ENCODE measurements around the gene CENPC.
"Not testable (repeated sequence)": the region's sequence is repeated elsewhere in the genome, so short reads cannot be mapped to it uniquely, and the experiment has no call there.

CENPC gene

DNA sequence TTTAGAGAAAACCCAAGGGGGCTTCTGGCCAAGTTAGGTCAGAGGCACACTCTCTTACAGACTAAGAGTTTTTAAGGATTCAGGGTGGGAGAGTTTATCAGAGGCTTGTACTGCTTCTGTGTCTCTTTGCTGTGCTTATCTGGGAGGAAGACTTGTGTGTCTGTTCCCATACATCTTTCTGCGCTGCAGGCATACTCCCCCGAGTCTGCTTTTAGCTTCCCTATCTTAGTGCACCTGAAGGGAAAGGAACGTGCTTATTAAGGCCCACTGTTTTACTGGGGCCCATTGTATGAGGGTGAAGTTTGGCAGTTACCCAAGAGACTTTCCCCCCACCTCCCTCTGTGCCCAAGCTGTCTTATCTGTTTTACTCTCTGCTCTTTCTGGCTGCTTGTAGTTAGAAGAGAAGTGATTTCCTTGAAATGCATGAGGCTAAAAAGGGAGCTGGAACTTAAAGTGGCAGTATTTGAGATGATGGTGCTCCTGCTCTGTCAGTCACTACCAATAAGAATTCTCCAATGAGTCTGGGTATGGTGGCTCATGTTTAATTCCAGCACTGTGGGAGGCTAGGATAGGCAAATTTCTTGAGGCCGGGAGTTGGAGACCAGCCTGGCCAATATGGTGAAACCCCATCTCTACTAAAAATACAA is 7.0 kb upstream of the CENPC start:
- not testable (repeated sequence) for H3K9me3 ChIP-seq (ENCODE audit: control insufficient read depth in 2 of 2, low read length in 2 of 2); H3K4me1 ChIP-seq (ENCODE audit: control insufficient read depth, insufficient read depth, low read length); H3K27ac ChIP-seq (ENCODE audit: low read length); H3K4me3 ChIP-seq (ENCODE audit: low read length in 2 of 2); H3K27me3 ChIP-seq (ENCODE audit: control insufficient read depth in 1 of 2, insufficient read depth in 2 of 2, low read length in 2 of 2); H3K36me3 ChIP-seq (ENCODE audit: control insufficient read depth in 2 of 2, insufficient read depth in 2 of 2, low read length in 2 of 2); H3K9ac ChIP-seq (ENCODE audit: low read length in 2 of 2)

DNA sequence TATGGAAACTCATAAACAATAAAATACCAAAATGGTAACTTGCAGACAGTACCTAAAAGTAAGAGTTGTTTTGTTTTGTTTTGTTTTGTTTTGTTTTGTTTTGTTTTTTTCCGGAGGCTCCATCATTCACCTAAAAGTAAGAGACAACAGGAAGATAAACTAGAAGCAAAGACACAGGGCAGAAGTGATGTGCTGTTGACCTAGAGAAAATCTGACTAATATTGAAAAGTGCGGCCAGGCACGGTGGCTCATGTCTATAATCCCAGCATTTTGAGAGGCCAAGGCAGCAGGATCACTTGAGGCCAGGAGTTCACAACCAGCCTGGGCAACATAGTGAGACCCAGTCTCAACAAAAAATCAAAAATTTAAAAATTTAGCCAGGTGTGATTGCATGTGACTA is 5.6 kb upstream of the CENPC start:
- Histone ChIP-seq H3K4me3 (ENCODE audit: low read length in 2 of 2) (no peak overlapping the region), H3K4me1 (ENCODE audit: control insufficient read depth, insufficient read depth, low read length) (no peaks in the 10 kb centered on the region), H3K9ac (ENCODE audit: low read length in 2 of 2) (no peak overlapping the region), H3K27me3 (ENCODE audit: control insufficient read depth in 1 of 2, insufficient read depth in 2 of 2, low read length in 2 of 2) (no peaks in the 10 kb centered on the region), H3K9me3 (ENCODE audit: control insufficient read depth in 2 of 2, low read length in 2 of 2) (no peaks in the 10 kb centered on the region), H3K27ac (ENCODE audit: low read length) (no peak overlapping the region), H3K36me3 (ENCODE audit: control insufficient read depth in 2 of 2, insufficient read depth in 2 of 2, low read length in 2 of 2) (no peaks in the 10 kb centered on the region)

DNA sequence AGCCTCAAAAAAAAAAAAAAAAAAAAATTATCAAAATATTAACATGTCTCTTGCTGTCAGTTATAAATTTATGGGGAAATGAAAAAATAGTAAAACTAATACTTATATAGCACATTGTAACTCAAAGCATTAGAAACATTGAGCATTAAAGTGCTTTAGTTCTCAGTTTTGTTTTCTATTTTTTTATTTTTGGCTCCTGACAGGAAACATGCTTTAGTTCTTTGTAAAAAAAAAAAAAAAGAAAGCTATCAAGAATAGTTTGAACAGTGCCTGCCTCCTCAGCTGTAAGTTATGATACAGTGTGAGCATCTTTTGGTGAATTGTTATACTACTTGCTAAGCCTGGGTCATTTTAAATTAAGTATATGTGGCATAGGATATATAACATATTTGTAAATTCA is 5.1 kb upstream of the CENPC start:
- H3K9me3 ChIP-seq (ENCODE audit: control insufficient read depth in 2 of 2, low read length in 2 of 2) = no peaks in the 10 kb centered on the region
- H3K36me3 ChIP-seq (ENCODE audit: control insufficient read depth in 2 of 2, insufficient read depth in 2 of 2, low read length in 2 of 2) = no peaks in the 10 kb centered on the region
- H3K27me3 ChIP-seq (ENCODE audit: control insufficient read depth in 1 of 2, insufficient read depth in 2 of 2, low read length in 2 of 2) = no peaks in the 10 kb centered on the region
- no peak overlapping the region for H3K27ac ChIP-seq (ENCODE audit: low read length)
- H3K4me1 ChIP-seq (ENCODE audit: control insufficient read depth, insufficient read depth, low read length) = no peaks in the 10 kb centered on the region
- H3K9ac ChIP-seq (ENCODE audit: low read length in 2 of 2) = no peak overlapping the region
- no peak overlapping the region for H3K4me3 ChIP-seq (ENCODE audit: low read length in 2 of 2)

DNA sequence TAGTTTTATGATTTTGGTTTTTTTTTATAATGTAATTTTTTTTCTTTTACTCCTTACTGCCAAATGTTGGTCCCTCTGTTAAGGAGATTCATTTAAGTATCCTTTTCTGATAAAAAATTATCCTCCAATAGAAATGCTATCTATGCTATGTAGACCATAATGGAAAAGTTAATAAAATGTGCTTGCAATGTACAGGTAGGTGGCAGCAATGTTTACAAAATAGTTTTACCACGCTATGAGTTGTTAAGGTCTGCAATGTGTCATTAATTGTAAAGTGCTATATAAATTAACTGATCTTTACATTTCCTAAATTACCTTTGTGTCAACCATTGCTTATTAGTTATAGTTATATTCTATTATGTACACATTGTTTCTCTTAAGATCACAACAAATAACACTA is 3.8 kb upstream of the CENPC start:
- Histone ChIP-seq H3K4me1 (ENCODE audit: control insufficient read depth, insufficient read depth, low read length) (no peaks in the 10 kb centered on the region), H3K9ac (ENCODE audit: low read length in 2 of 2) (no peak overlapping the region), H3K9me3 (ENCODE audit: control insufficient read depth in 2 of 2, low read length in 2 of 2) (no peaks in the 10 kb centered on the region), H3K27me3 (ENCODE audit: control insufficient read depth in 1 of 2, insufficient read depth in 2 of 2, low read length in 2 of 2) (no peaks in the 10 kb centered on the region), H3K4me3 (ENCODE audit: low read length in 2 of 2) (no peak overlapping the region), H3K27ac (ENCODE audit: low read length) (no peak overlapping the region), H3K36me3 (ENCODE audit: control insufficient read depth in 2 of 2, insufficient read depth in 2 of 2, low read length in 2 of 2) (no peaks in the 10 kb centered on the region)

DNA sequence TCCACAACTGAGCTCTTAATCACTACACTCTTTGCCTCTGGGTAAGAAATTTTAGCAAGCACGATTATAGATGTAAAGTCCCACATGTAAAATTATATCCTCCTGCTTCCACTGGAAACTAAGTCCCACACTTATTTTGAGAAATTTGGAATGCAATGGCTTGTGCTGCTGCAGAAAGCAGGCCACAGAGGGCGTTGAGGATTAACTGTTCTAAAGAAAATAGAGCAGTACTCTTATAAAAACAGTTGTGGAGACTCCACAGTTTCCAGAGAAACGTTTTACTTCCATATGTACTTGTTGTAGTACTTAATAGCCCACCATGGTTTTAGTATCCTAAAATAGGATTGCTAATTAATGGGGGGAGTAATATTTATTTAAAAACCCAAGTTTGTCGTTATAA is 1.7 kb upstream of the CENPC start:
- no peaks in the 10 kb centered on the region for H3K27me3 ChIP-seq (ENCODE audit: control insufficient read depth in 1 of 2, insufficient read depth in 2 of 2, low read length in 2 of 2)
- no peak overlapping the region for H3K27ac ChIP-seq (ENCODE audit: low read length)
- no peaks in the 10 kb centered on the region for H3K4me1 ChIP-seq (ENCODE audit: control insufficient read depth, insufficient read depth, low read length)
- peaks cover 0 to 3% of the 10 kb centered on the region in 2 donors for H3K36me3 ChIP-seq (ENCODE audit: control insufficient read depth in 2 of 2, insufficient read depth in 2 of 2, low read length in 2 of 2)
- no peak overlapping the region for H3K4me3 ChIP-seq (ENCODE audit: low read length in 2 of 2)
- H3K9me3 ChIP-seq (ENCODE audit: control insufficient read depth in 2 of 2, low read length in 2 of 2) = no peaks in the 10 kb centered on the region
- no peak overlapping the region for H3K9ac ChIP-seq (ENCODE audit: low read length in 2 of 2)

DNA sequence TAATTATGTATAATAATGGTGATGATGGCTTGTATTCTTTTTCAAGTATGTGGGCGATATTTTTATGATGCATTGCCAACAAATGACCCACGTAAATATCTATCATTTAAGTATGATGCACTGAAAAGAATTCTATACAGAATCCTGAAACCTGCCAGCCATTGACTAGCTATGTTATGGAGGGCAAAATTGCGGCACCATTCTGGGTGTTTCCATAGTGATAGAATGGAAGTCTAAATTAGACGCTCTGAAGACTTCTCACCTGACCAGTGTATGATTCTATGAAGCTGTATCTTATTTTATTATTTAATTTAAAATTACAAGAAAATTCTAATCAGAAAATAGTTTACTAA is 677 bp upstream of the CENPC start:
- Histone ChIP-seq H3K9me3 (ENCODE audit: control insufficient read depth in 2 of 2, low read length in 2 of 2) (no peaks in the 10 kb centered on the region), H3K9ac (ENCODE audit: low read length in 2 of 2) (peak overlapping the region; percentile 43 to 52), H3K4me1 (ENCODE audit: control insufficient read depth, insufficient read depth, low read length) (no peaks in the 10 kb centered on the region), H3K4me3 (ENCODE audit: low read length in 2 of 2) (peak overlapping the region; percentile 74 to 84), H3K36me3 (ENCODE audit: control insufficient read depth in 2 of 2, insufficient read depth in 2 of 2, low read length in 2 of 2) (peaks cover 0 to 5% of the 10 kb centered on the region in 2 donors), H3K27ac (ENCODE audit: low read length) (no peak overlapping the region), H3K27me3 (ENCODE audit: control insufficient read depth in 1 of 2, insufficient read depth in 2 of 2, low read length in 2 of 2) (no peaks in the 10 kb centered on the region)

DNA sequence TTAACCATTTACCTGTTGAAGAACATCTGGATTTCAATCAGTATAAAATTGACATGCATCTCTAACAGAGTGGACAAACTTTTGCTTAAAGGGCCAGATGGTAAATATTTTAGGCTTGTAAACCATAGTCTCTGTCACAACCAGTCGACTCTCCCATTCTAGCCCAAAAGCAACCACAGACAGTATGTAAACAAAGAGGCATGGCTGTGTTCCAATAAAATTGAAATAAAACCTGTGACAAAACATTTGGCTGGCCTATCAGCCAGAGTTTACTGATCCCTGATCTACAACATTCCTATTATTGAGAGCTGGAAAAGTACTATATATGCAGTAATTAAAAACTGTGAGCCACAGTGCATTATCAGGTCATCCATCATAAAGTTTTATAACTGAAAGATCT is 3.2 kb downstream of the CENPC start:
- Histone ChIP-seq H3K9ac (ENCODE audit: low read length in 2 of 2) (no peak overlapping the region), H3K27me3 (ENCODE audit: control insufficient read depth in 1 of 2, insufficient read depth in 2 of 2, low read length in 2 of 2) (no peaks in the 10 kb centered on the region), H3K27ac (ENCODE audit: low read length) (no peak overlapping the region), H3K4me3 (ENCODE audit: low read length in 2 of 2) (no peak overlapping the region), H3K9me3 (ENCODE audit: control insufficient read depth in 2 of 2, low read length in 2 of 2) (no peaks in the 10 kb centered on the region), H3K36me3 (ENCODE audit: control insufficient read depth in 2 of 2, insufficient read depth in 2 of 2, low read length in 2 of 2) (peaks cover 4 to 11% of the 10 kb centered on the region in 2 donors), H3K4me1 (ENCODE audit: control insufficient read depth, insufficient read depth, low read length) (no peaks in the 10 kb centered on the region)

DNA sequence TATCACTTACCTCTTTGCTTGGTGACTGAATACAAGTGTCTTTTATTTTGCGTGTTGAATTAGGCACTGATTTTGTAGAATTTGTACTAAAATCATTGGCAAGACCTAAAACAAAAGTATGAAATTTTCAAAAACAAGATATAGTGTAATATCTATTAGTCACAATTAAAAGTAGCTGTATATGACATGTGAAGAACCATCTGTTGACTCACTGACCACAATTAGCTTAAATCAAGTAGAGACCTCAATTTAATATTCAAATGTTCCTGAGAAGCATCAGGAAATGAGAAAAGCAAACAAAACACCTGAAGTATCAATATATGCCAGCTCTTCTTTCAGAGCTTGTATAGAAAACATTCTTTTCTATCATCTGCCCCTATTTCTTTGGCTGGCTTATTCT is 5.5 kb downstream of the CENPC start:
- Histone ChIP-seq H3K9me3 (ENCODE audit: control insufficient read depth in 2 of 2, low read length in 2 of 2) (no peaks in the 10 kb centered on the region), H3K27ac (ENCODE audit: low read length) (no peak overlapping the region), H3K27me3 (ENCODE audit: control insufficient read depth in 1 of 2, insufficient read depth in 2 of 2, low read length in 2 of 2) (no peaks in the 10 kb centered on the region), H3K4me3 (ENCODE audit: low read length in 2 of 2) (no peak overlapping the region), H3K36me3 (ENCODE audit: control insufficient read depth in 2 of 2, insufficient read depth in 2 of 2, low read length in 2 of 2) (peaks cover 4 to 11% of the 10 kb centered on the region in 2 donors), H3K4me1 (ENCODE audit: control insufficient read depth, insufficient read depth, low read length) (no peaks in the 10 kb centered on the region), H3K9ac (ENCODE audit: low read length in 2 of 2) (no peak overlapping the region)

DNA sequence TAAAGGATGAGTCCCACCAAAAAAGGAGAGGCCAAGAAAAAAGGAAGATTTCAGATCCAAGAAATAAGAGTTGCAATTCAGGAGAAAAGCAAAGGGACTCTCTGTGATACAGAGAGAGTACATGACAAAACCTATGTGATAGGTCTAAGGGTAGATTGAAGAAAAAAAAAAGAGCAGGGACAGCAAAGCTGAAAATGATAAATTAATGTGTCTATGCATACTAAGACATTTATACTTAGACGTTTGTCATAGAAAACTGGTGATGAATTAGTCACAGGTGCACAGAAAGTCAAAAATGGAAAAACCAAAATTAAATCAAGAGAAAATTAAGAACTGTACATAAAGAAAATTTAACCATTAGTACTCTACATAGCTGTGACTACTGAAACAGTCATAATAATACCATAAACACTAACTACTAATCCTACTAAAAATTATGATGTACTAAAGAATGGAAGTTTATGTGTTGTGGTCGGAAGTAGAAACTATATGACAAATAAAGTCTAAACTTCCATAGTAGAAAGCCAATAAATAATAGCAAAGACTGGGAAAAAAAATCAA is 9.9 kb downstream of the CENPC start:
- no peak overlapping the region for H3K4me3 ChIP-seq (ENCODE audit: low read length in 2 of 2)
- no peak overlapping the region for H3K27ac ChIP-seq (ENCODE audit: low read length)
- no peaks in the 10 kb centered on the region for H3K9me3 ChIP-seq (ENCODE audit: control insufficient read depth in 2 of 2, low read length in 2 of 2)
- H3K4me1 ChIP-seq (ENCODE audit: control insufficient read depth, insufficient read depth, low read length) = no peaks in the 10 kb centered on the region
- H3K27me3 ChIP-seq (ENCODE audit: control insufficient read depth in 1 of 2, insufficient read depth in 2 of 2, low read length in 2 of 2) = no peaks in the 10 kb centered on the region
- peaks cover 6 to 21% of the 10 kb centered on the region in 2 donors for H3K36me3 ChIP-seq (ENCODE audit: control insufficient read depth in 2 of 2, insufficient read depth in 2 of 2, low read length in 2 of 2)
- no peak overlapping the region for H3K9ac ChIP-seq (ENCODE audit: low read length in 2 of 2)

DNA sequence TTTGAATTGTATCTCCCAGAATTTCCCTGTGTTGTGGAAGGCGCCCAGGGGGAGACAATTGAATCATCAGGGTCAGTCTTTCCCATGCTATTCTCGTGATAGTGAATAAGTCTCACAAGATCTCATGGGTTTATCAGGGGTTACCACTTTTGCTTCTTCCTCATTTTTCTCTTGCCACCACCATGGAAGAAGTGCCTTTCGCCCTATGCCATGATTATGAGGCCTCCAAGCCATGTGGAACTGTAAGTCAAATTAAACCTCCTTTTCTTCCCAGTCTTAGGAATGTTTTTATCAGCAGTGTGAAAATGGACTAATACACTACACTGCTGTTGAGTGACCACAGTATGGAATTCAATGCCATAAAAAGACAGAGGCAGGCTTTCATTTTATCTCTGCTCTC is 12.2 kb downstream of the CENPC start:
- H3K9ac ChIP-seq (ENCODE audit: low read length in 2 of 2) = no peak overlapping the region
- H3K27ac ChIP-seq (ENCODE audit: low read length) = no peak overlapping the region
- H3K4me1 ChIP-seq (ENCODE audit: control insufficient read depth, insufficient read depth, low read length) = no peaks in the 10 kb centered on the region
- no peaks in the 10 kb centered on the region for H3K9me3 ChIP-seq (ENCODE audit: control insufficient read depth in 2 of 2, low read length in 2 of 2)
- H3K27me3 ChIP-seq (ENCODE audit: control insufficient read depth in 1 of 2, insufficient read depth in 2 of 2, low read length in 2 of 2) = no peaks in the 10 kb centered on the region
- H3K4me3 ChIP-seq (ENCODE audit: low read length in 2 of 2) = no peak overlapping the region
- H3K36me3 ChIP-seq (ENCODE audit: control insufficient read depth in 2 of 2, insufficient read depth in 2 of 2, low read length in 2 of 2) = peaks cover 6 to 20% of the 10 kb centered on the region in 2 donors

DNA sequence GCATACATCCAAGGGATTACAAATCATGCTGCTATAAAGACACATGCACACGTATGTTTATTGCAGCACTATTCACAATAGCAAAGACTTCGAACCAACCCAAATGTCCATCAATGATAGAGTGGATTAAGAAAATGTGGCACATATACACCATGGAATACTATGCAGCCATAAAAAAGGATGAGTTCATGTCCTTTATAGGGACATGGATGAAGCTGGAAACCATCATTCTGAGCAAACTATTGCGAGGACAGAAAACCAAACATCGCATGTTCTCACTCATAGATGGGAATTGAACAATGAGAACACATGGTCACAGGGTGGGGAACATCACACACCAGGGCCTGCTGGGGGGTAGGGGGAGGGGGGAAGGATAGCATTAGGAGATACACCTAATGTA is 12.9 kb downstream of the CENPC start:
- H3K4me3 ChIP-seq (ENCODE audit: low read length in 2 of 2); H3K4me1 ChIP-seq (ENCODE audit: control insufficient read depth, insufficient read depth, low read length); H3K9ac ChIP-seq (ENCODE audit: low read length in 2 of 2); H3K9me3 ChIP-seq (ENCODE audit: control insufficient read depth in 2 of 2, low read length in 2 of 2); H3K27me3 ChIP-seq (ENCODE audit: control insufficient read depth in 1 of 2, insufficient read depth in 2 of 2, low read length in 2 of 2); H3K27ac ChIP-seq (ENCODE audit: low read length): not testable (repeated sequence)
- peaks cover 6 to 20% of the 10 kb centered on the region in 2 donors for H3K36me3 ChIP-seq (ENCODE audit: control insufficient read depth in 2 of 2, insufficient read depth in 2 of 2, low read length in 2 of 2)

Measured in stomach smooth muscle (tissue), 2 donors.